Body of pancreas (tissue), 4 donors: ENCODE measurements around the gene CCDC34. TPM values are rescaled to one million over a fixed set of nuclear protein-coding genes. Genes with fewer than 3 reads are reported as not detected.
"Not testable (repeated sequence)": the region's sequence is repeated elsewhere in the genome, so short reads cannot be mapped to it uniquely, and the experiment has no call there.

Experiments used
- ATAC-seq: fragments of 150-250 bp; one replicate; pipeline ENCODE4 v1.9.1; 2016
- DNase-seq, 4 donors: peaks; one replicate each; pipeline ENCODE4 v3.0.0-alpha.2; 2019
- H3K27ac ChIP-seq, 4 donors: fragments of 200-600 bp; sonication (generic); 1 replicate in 3 of 4; 2 replicates in 1 of 4; pipeline versions ENCODE4 v1.5.1 to v1.6.1; 2016 to 2019; ENCODE audit warnings: mild to moderate bottlenecking in 1 of 4, mixed read lengths in 1 of 4, moderate library complexity in 1 of 4
- H3K27me3 ChIP-seq, 2 donors: fragments of 200-600 bp; sonication (generic); one replicate each; pipeline ENCODE4 v1.6.0; 2016; ENCODE audit warnings: mild to moderate bottlenecking in 1 of 2
- H3K36me3 ChIP-seq, 2 donors: fragments of 200-600 bp; sonication (generic); replicated peaks in 1 of 2; 2 replicates each; pipeline ENCODE4 v1.5.1; 2016; ENCODE audit warnings: low read depth in 2 of 2; ENCODE audit not compliant: insufficient read depth in 1 of 2
- H3K4me1 ChIP-seq: fragments of 200-600 bp; sonication (generic); one replicate; pipeline ENCODE4 v1.6.0; 2016
- H3K4me3 ChIP-seq, 2 donors: fragments of 200-600 bp; sonication (generic); 1 replicate in 1 of 2; 2 replicates in 1 of 2; pipeline ENCODE4 v1.5.1; 2016 to 2019
- H3K9me3 ChIP-seq, 3 donors: fragments of 200-600 bp; sonication (generic); 1 replicate in 2 of 3; 2 replicates in 1 of 3; pipeline ENCODE4 v1.5.1; 2016
- CTCF ChIP-seq, 7 experiments: fragments of 450-650 bp in 4 of 7; fragments of 200-600 bp in 3 of 7; sonication (generic) in 3 of 7; IDR thresholded peaks; one replicate each; pipeline ENCODE4 v1.5.1; 2016 to 2019; ENCODE audit warnings: antibody characterized with exemption in 7 of 7
- POLR2A ChIP-seq, 3 donors: fragments of 450-650 bp; IDR thresholded peaks; one replicate each; pipeline ENCODE4 v1.6.1; 2016; ENCODE audit warnings: antibody characterized with exemption in 3 of 3, mild to moderate bottlenecking in 2 of 3
- WGBS, 2 donors: methylation state at CpG; one replicate each; pipeline ENCODE4 v1.1.5; 2017; 5-methylcytosine and 5-hydroxymethylcytosine counted together
- intact Hi-C: fragments of 100-400 bp; cut with DNase I; formaldehyde crosslinking; loops from one replicate; pipeline ENCODE4 v1.15.1; 2023
- total RNA-seq, 2 donors: library from RNA; depleted of rRNA; stranded (reverse); fragments of >200 nt; gene quantifications; one replicate each; pipeline ENCODE4 v1.1.0, GENCODE V29; 2016

Gene CCDC34
- total RNA-seq, 2 donors from 2014 or later = 3.6 to 5.9 TPM

DNA sequence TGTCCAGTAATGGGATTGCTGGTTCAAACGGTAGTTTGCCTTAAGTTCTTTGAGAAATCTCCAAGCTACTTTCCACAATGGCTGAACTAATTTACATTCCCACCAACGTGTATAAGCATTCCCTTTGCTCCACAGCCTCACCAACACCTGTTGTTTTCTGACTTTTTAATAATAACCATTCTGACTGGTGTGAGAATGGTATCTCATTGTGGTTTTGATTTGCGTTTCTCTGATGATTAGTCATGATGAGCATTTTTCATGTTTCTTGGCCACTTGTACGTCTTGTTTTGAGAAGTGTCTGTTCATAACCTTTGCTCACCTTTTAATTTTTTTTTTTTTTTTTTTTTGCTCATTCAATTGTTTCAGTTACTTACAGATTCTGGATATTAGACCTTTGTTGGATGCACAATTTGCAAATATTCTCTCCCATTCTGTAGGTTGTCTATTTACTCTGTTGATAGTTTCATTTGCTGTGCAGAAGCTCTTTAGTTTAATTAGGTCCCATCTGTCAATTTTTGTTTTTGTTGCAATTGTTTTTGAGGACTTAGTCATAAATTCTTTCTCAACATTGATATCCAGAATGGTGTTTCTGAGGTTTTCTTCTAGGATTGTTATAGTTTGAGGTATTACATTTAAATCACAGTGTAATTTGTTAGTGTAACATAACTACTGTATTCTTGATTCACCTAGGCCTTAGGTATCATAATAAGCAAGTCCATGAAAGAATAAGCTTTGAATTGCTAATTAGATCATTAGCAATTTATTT, 33.0 kb downstream of the CCDC34 start:
- ATAC-seq (no peak), DNase-seq (no peak)
- no peak for TF ChIP-seq CTCF (IDR thresholded peaks at IDR 0.05)
- TF ChIP-seq POLR2A (IDR thresholded peaks at IDR 0.05) = no peak
- intact Hi-C loops = no loop called here
- Histone ChIP-seq H3K36me3 (no peaks in the 10 kb centered on the region), H3K9me3 (no peaks in the 10 kb centered on the region), H3K4me1 (peaks cover 5% of the 10 kb centered on the region), H3K4me3 (no peak overlapping the region), H3K27ac (no peak overlapping the region), H3K27me3 (no peaks in the 10 kb centered on the region)
- 91 to 93% methylated on average over 4 of the region's 4 CpGs for WGBS, 2 donors

- WGBS, 2 donors = 62 to 67% methylated on average over 5 of the region's 5 CpGs
- no peak overlapping the region for H3K27ac ChIP-seq
- H3K36me3 ChIP-seq = no peaks in the 10 kb centered on the region
- H3K4me1 ChIP-seq = peaks cover 5% of the 10 kb centered on the region
- DNase-seq = no peak
- H3K27me3 ChIP-seq = no peaks in the 10 kb centered on the region
- no peak for TF ChIP-seq CTCF (IDR thresholded peaks at IDR 0.05)
- H3K4me3 ChIP-seq = no peak overlapping the region
- intact Hi-C loops = no loop called here
- no peak for ATAC-seq
- no peaks in the 10 kb centered on the region for H3K9me3 ChIP-seq
Measured at GRCh38 chr11:27328614-27329013, 34.4 kb downstream of the CCDC34 start.

DNA sequence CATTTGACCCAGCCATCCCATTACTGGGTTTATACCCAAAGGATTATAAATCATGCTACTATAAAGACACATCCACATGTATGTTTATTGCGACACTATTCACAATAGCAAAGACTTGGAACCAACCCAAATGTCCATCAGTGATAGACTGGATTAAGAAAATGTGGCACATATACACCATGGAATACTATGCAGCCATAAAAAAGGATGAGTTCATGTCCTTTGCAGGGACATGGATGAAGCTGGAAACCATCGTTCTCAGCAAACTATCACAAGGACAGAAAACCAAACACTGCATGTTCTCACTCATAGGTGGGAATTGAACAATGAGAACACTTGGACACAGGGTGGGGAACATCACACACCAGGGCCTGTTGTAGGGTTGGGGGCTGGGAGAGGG, 36.0 kb downstream of the CCDC34 start:
- H3K4me3 ChIP-seq, H3K9me3 ChIP-seq, H3K4me1 ChIP-seq, intact Hi-C loops, H3K27ac ChIP-seq, ATAC-seq, DNase-seq, H3K36me3 ChIP-seq, H3K27me3 ChIP-seq: not testable (repeated sequence)
- 100% methylated on average over 1 to 2 of the region's 2 CpGs for WGBS, 2 donors

- 76 to 98% methylated on average over 3 of the region's 3 CpGs for WGBS, 2 donors
- H3K9me3 ChIP-seq, ATAC-seq, DNase-seq, H3K4me1 ChIP-seq, H3K27ac ChIP-seq, H3K36me3 ChIP-seq, H3K4me3 ChIP-seq, H3K27me3 ChIP-seq, intact Hi-C loops: not testable (repeated sequence)
Measured at GRCh38 chr11:27322196-27322595, 40.8 kb downstream of the CCDC34 start.

DNA sequence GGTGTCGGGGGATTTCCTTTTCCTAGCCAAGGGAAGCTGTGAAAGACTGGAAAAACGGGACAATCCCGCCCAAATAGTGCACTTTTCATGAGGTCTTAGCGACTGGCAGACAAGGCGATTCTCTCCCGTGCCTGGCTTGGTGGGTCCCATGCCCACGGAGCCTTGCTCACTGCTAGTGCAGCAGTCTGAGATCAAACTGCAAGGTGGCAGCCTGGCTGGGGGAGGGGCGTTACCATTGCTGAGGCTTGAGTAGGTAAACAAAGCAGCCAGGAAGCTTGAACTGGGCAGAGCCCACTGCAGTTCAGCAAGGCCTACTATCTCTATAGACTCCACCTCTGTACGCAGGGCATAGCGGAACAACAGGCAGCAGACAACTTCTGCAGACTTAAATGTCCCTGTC, 41.7 kb downstream of the CCDC34 start:
- H3K9me3 ChIP-seq, H3K27ac ChIP-seq, H3K4me3 ChIP-seq, intact Hi-C loops, H3K4me1 ChIP-seq, H3K27me3 ChIP-seq, H3K36me3 ChIP-seq, ATAC-seq: not testable (repeated sequence)
- DNase-seq = peak in 1 of 4 donors; percentile 18
- WGBS, 2 donors = 91 to 95% methylated on average over 10 of the region's 10 CpGs

DNA sequence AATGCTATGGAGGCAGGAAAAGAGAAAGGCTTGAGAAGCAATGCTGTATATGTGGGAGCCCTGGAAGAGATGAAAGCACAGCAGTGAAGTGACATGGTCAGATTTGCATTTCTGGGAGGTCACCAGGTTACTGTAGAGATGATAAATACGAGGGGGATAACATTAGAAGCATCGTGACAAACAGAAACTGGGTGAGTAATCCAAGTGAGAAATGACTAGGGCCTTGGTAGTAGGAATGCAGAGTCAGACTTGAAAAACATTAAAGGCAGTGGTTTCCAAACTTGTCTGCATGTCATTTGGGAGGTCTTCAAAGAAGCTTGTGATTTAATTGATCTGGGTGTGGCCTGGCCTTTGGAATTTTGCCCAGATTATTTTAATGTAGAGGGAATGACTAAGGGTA, 43.9 kb downstream of the CCDC34 start:
- no peaks in the 10 kb centered on the region for H3K27me3 ChIP-seq

More for the DNA sequence above, 43.9 kb downstream of the CCDC34 start:
- DNase-seq (no peak), ATAC-seq (no peak)
- Histone ChIP-seq H3K36me3 (no peaks in the 10 kb centered on the region), H3K27ac (peak overlapping the region in 1 of 4 donors; percentile 35), H3K4me1 (peaks cover 8% of the 10 kb centered on the region), H3K4me3 (no peak overlapping the region), H3K9me3 (no peaks in the 10 kb centered on the region)
- TF ChIP-seq POLR2A (IDR thresholded peaks at IDR 0.05) (no peak), CTCF (IDR thresholded peaks at IDR 0.05) (no peak)
- WGBS, 2 donors = 42 to 46% methylated on average over 2 of the region's 2 CpGs
- intact Hi-C loops = no loop called here
